ENCODE results near the gene UBE2I.

DNA sequence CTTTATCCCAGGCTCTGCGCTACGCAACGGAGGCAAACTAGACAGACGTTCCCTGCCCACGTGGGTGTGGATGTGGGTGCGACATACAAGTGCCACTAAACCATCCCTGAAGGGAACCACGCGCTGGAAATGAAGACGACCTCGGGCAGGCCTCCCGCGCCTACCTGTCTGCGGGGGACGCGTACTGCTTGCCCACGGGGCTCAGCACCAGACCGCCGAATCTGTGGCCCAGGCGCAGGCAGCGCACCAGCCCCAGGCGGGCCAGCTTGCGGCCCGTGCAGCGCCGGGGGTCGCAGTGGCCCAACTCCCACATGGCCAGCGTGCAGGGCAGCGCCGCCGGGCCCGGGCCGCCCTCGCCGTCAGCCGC, 41.8 kb downstream of the UBE2I start:
- TF ChIP-seq, protein P1, sequence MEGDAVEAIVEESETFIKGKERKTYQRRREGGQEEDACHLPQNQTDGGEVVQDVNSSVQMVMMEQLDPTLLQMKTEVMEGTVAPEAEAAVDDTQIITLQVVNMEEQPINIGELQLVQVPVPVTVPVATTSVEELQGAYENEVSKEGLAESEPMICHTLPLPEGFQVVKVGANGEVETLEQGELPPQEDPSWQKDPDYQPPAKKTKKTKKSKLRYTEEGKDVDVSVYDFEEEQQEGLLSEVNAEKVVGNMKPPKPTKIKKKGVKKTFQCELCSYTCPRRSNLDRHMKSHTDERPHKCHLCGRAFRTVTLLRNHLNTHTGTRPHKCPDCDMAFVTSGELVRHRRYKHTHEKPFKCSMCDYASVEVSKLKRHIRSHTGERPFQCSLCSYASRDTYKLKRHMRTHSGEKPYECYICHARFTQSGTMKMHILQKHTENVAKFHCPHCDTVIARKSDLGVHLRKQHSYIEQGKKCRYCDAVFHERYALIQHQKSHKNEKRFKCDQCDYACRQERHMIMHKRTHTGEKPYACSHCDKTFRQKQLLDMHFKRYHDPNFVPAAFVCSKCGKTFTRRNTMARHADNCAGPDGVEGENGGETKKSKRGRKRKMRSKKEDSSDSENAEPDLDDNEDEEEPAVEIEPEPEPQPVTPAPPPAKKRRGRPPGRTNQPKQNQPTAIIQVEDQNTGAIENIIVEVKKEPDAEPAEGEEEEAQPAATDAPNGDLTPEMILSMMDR (conservative IDR thresholded peaks at IDR 0.05; ENCODE audit: low read depth, low read length), result no peak
- TF ChIP-seq EZH2 (IDR thresholded peaks at IDR 0.05; ENCODE audit: borderline replicate concordance, low read depth, low read length, poor library complexity, severe bottlenecking), result no peak

Data from A673 (cell line).